ENCODE results near the gene PDE4B. TPM values are rescaled to one million over a fixed set of nuclear protein-coding genes. Genes with fewer than 3 reads are reported as not detected.

PDE4B gene
- total RNA-seq, 1 donor from 2014 or later, result 54.6 TPM

GRCh38 chr1:66325594-66326380, 533.1 kb downstream of the PDE4B start:
- intact Hi-C loops (cut with micrococcal nuclease), result no loop called here

- intact Hi-C loops (cut with micrococcal nuclease), result no loop called here
Observed at GRCh38 chr1:66326867-66327266, 534.2 kb downstream of the PDE4B start.

GRCh38 chr1:66327588-66327987, 534.9 kb downstream of the PDE4B start:
- intact Hi-C loops (cut with micrococcal nuclease), result no loop called here

- intact Hi-C loops (cut with micrococcal nuclease), result no loop called here
Observed at GRCh38 chr1:66328896-66329295, 536.2 kb downstream of the PDE4B start.

GRCh38 chr1:66330722-66331141, 538.0 kb downstream of the PDE4B start:
- intact Hi-C loops (cut with micrococcal nuclease), result loop anchor here (1.0 to 10.0 kb wide), 16 partner anchors 29 to 1366 kb away; partner anchors contain the start of genes JAK1, LEPR, LEPROT and SLC35D1

- intact Hi-C loops (cut with micrococcal nuclease), result loop anchor here (1.0 to 10.0 kb wide), 13 partner anchors 8 to 1367 kb away; partner anchors contain the start of genes JAK1, LEPR, LEPROT and SLC35D1
Observed at GRCh38 chr1:66331658-66332547, 539.2 kb downstream of the PDE4B start.

- intact Hi-C loops (cut with micrococcal nuclease), result loop anchor here (1.0 to 10.0 kb wide), 13 partner anchors 8 to 1368 kb away; partner anchors contain the start of genes JAK1, LEPR, LEPROT and SLC35D1
Observed at GRCh38 chr1:66332548-66332901, 539.8 kb downstream of the PDE4B start.

- intact Hi-C loops (cut with micrococcal nuclease), result loop anchor here (5.0 to 10.0 kb wide), 10 partner anchors 149 to 1369 kb away; partner anchors contain the start of genes JAK1, LEPR, LEPROT and SLC35D1
Observed at GRCh38 chr1:66333466-66334199, 540.9 kb downstream of the PDE4B start.

- intact Hi-C loops (cut with micrococcal nuclease), result loop anchor here (5.0 to 10.0 kb wide), 10 partner anchors 150 to 1370 kb away; partner anchors contain the start of genes JAK1, LEPR, LEPROT and SLC35D1
Observed at GRCh38 chr1:66334318-66334717, 541.6 kb downstream of the PDE4B start.

GRCh38 chr1:66335125-66335524, 542.4 kb downstream of the PDE4B start:
- intact Hi-C loops (cut with micrococcal nuclease), result loop anchor here (10.0 kb wide), 7 partner anchors 150 to 1370 kb away; partner anchors contain the start of genes JAK1 and SLC35D1

- intact Hi-C loops (cut with micrococcal nuclease), result loop anchor here (1.0 to 10.0 kb wide), 14 partner anchors 14 to 1371 kb away; partner anchors contain the start of genes JAK1 and SLC35D1
Observed at GRCh38 chr1:66335859-66336640, 543.4 kb downstream of the PDE4B start.

GRCh38 chr1:66336641-66336990, 543.9 kb downstream of the PDE4B start:
- intact Hi-C loops (cut with micrococcal nuclease), result loop anchor here (1.0 to 10.0 kb wide), 14 partner anchors 14 to 1372 kb away; partner anchors contain the start of genes JAK1 and SLC35D1

- intact Hi-C loops (cut with micrococcal nuclease), result loop anchor here (2.0 to 10.0 kb wide), 8 partner anchors 64 to 1372 kb away; partner anchors contain the start of genes JAK1 and SLC35D1
Observed at GRCh38 chr1:66337249-66337648, 544.6 kb downstream of the PDE4B start.

GRCh38 chr1:66339944-66340343, 547.2 kb downstream of the PDE4B start:
- intact Hi-C loops (cut with micrococcal nuclease), result loop anchor here (1.0 to 10.0 kb wide), 8 partner anchors 8 to 1375 kb away; partner anchors contain the start of genes JAK1 and SLC35D1

GRCh38 chr1:66341446-66342089, 548.9 kb downstream of the PDE4B start:
- intact Hi-C loops (cut with micrococcal nuclease), result loop anchor here (1.0 kb wide), 1 partner anchor 9 kb away; no protein-coding TSS in a partner anchor

- intact Hi-C loops (cut with micrococcal nuclease), result no loop called here
Observed at GRCh38 chr1:66342707-66343106, 550.0 kb downstream of the PDE4B start.

- intact Hi-C loops (cut with micrococcal nuclease), result no loop called here
Observed at GRCh38 chr1:66343569-66344325, 551.1 kb downstream of the PDE4B start.

GRCh38 chr1:66346057-66346795, 553.5 kb downstream of the PDE4B start:
- intact Hi-C loops (cut with micrococcal nuclease), result no loop called here
